GM20431 (cell line): ENCODE measurements around the gene TRAK1.

Source experiments
- in situ Hi-C: fragments of 300-500 bp; cut with MseI, MboI; formaldehyde crosslinking; loops from one replicate; pipeline ENCODE4 v1.15.0; 2020; ENCODE audit warnings: low sequenced_read_pairs; ENCODE audit not compliant: unreplicated experiment

The TRAK1 gene

GRCh38 chr3:42166214-42166613, 75.1 kb downstream of the TRAK1 start:
- in situ Hi-C loops = no loop called here

- in situ Hi-C loops = no loop called here
Observed at GRCh38 chr3:42166662-42167300, 75.6 kb downstream of the TRAK1 start.

- in situ Hi-C loops = no loop called here
Observed at GRCh38 chr3:42169579-42170120, 78.5 kb downstream of the TRAK1 start.

- in situ Hi-C loops = no loop called here
Observed at GRCh38 chr3:42172047-42172654, 81.0 kb downstream of the TRAK1 start.

- in situ Hi-C loops = no loop called here
Observed at GRCh38 chr3:42173307-42173706, 82.2 kb downstream of the TRAK1 start.

GRCh38 chr3:42174679-42175385, 83.7 kb downstream of the TRAK1 start:
- in situ Hi-C loops = no loop called here

GRCh38 chr3:42175386-42176240, 84.5 kb downstream of the TRAK1 start:
- in situ Hi-C loops = no loop called here

- in situ Hi-C loops = no loop called here
Observed at GRCh38 chr3:42176242-42177034, 85.3 kb downstream of the TRAK1 start.

- in situ Hi-C loops = no loop called here
Observed at GRCh38 chr3:42177068-42177800, 86.1 kb downstream of the TRAK1 start.

- in situ Hi-C loops = no loop called here
Observed at GRCh38 chr3:42177801-42178150, 86.6 kb downstream of the TRAK1 start.

- in situ Hi-C loops = no loop called here
Observed at GRCh38 chr3:42179110-42179725, 88.1 kb downstream of the TRAK1 start.

- in situ Hi-C loops = no loop called here
Observed at GRCh38 chr3:42180901-42181300, 89.7 kb downstream of the TRAK1 start.

- in situ Hi-C loops = no loop called here
Observed at GRCh38 chr3:42182555-42182954, 91.4 kb downstream of the TRAK1 start.

- in situ Hi-C loops = no loop called here
Observed at GRCh38 chr3:42183991-42184632, 93.0 kb downstream of the TRAK1 start.

GRCh38 chr3:42184651-42185443, 93.7 kb downstream of the TRAK1 start:
- in situ Hi-C loops = no loop called here

GRCh38 chr3:42187936-42188335, 96.8 kb downstream of the TRAK1 start:
- in situ Hi-C loops = no loop called here

- in situ Hi-C loops = no loop called here
Observed at GRCh38 chr3:42188376-42188775, 97.2 kb downstream of the TRAK1 start.
